Neural progenitor cell (in vitro differentiated cells): ENCODE data around the gene TNRC18. TPM values are rescaled to one million over a fixed set of nuclear protein-coding genes. Genes with fewer than 3 reads are reported as not detected.

ENCODE experiments used
- DNase-seq: peaks from one replicate; pipeline ENCODE4 v3.0.0-alpha.2; 2016; ENCODE audit warnings: low spot score
- H2AFZ ChIP-seq: fragments of 200-600 bp; sonication (generic); replicated peaks from 2 replicates; pipeline ENCODE4 v1.6.1; 2016; ENCODE audit warnings: antibody characterized with exemption
- H3F3A ChIP-seq: fragments of 200-600 bp; sonication (generic); 2 replicates; pipeline ENCODE4 v1.6.1; 2016; ENCODE audit warnings: antibody characterized with exemption, low read depth
- H3K27ac ChIP-seq: fragments of 200-600 bp; sonication (generic); 2 replicates; pipeline ENCODE4 v1.5.1; 2016; ENCODE audit warnings: mild to moderate bottlenecking
- H3K27me3 ChIP-seq: fragments of 200-600 bp; sonication (generic); 2 replicates; pipeline ENCODE4 v1.6.1; 2016; ENCODE audit warnings: mild to moderate bottlenecking, moderate library complexity
- H3K36me3 ChIP-seq: fragments of 200-600 bp; sonication (generic); 2 replicates; pipeline ENCODE4 v1.5.1; 2016
- H3K4me1 ChIP-seq: fragments of 200-600 bp; sonication (generic); 2 replicates; pipeline ENCODE4 v1.6.1; 2016; ENCODE audit warnings: mixed run types
- H3K4me2 ChIP-seq: fragments of 200-600 bp; sonication (generic); 2 replicates; pipeline ENCODE4 v1.6.1; 2016
- H3K4me3 ChIP-seq: fragments of 200-600 bp; sonication (generic); 2 replicates; pipeline ENCODE4 v1.5.1; 2016
- H3K79me2 ChIP-seq: fragments of 200-600 bp; sonication (generic); 2 replicates; pipeline ENCODE4 v1.6.1; 2016; ENCODE audit warnings: low read depth
- H3K9ac ChIP-seq: fragments of 200-600 bp; sonication (generic); 2 replicates; pipeline ENCODE4 v1.6.1; 2016
- H3K9me3 ChIP-seq: fragments of 200-600 bp; sonication (generic); 2 replicates; pipeline ENCODE4 v1.5.1; 2016; ENCODE audit warnings: low read depth
- H4K20me1 ChIP-seq: fragments of 200-600 bp; sonication (generic); 2 replicates; pipeline ENCODE4 v1.6.1; 2016; ENCODE audit warnings: low read depth
- H3K27ac Mint-ChIP-seq: 3 replicates; pipeline ENCODE4 v1.8.0; 2021; ENCODE audit warnings: mixed read lengths
- H3K27me3 Mint-ChIP-seq: 2 replicates; pipeline ENCODE4 v1.8.0; 2022; ENCODE audit warnings: low read depth, mild to moderate bottlenecking, inconsistent platforms, moderate library complexity, mixed read lengths; ENCODE audit not compliant: insufficient read depth
- H3K36me3 Mint-ChIP-seq: 3 replicates; pipeline ENCODE4 v1.8.0; 2021; ENCODE audit warnings: mixed read lengths
- H3K4me1 Mint-ChIP-seq: 3 replicates; pipeline ENCODE4 v1.8.0; 2021; ENCODE audit warnings: mixed read lengths
- H3K4me3 Mint-ChIP-seq: 3 replicates; pipeline ENCODE4 v1.8.0; 2021; ENCODE audit warnings: mild to moderate bottlenecking, moderate library complexity, mixed read lengths
- H3K9me3 Mint-ChIP-seq: 3 replicates; pipeline ENCODE4 v1.8.0; 2020; ENCODE audit warnings: mixed read lengths
- CTCF ChIP-seq: fragments of 200-600 bp; sonication (generic); IDR thresholded peaks from 2 replicates; pipeline ENCODE4 v1.5.1; 2017; ENCODE audit warnings: antibody characterized with exemption, mild to moderate bottlenecking
- EZH2 ChIP-seq: fragments of 200-600 bp; sonication (generic); IDR thresholded peaks from 2 replicates; pipeline ENCODE4 v1.6.1; 2017; ENCODE audit warnings: antibody characterized with exemption, mild to moderate bottlenecking, moderate library complexity
- EZH2phosphoT487 ChIP-seq: fragments of 200-600 bp; sonication (generic); IDR thresholded peaks from 2 replicates; pipeline ENCODE4 v1.6.1; 2017; ENCODE audit warnings: antibody characterized with exemption
- total RNA-seq: library from RNA; depleted of rRNA; stranded (reverse); fragments of >200 nt; gene quantifications from 2 replicates; pipeline ENCODE4 v1.2.3, GENCODE V29; 2015; ENCODE audit warnings: low replicate concordance

Gene TNRC18
- total RNA-seq, 1 donor from 2014 or later: 16.1 TPM

- Histone ChIP-seq H2AFZ (no peak overlapping the region), H3K4me2 (peak overlapping the region; percentile 29), H3K9ac (no peak overlapping the region), H3K4me1 (peaks cover 25% of the 10 kb centered on the region), H3K27me3 (peaks cover 46% of the 10 kb centered on the region), H3K4me3 (no peak overlapping the region), H3K79me2 (no peaks in the 10 kb centered on the region), H3K9me3 (no peaks in the 10 kb centered on the region), H3K36me3 (no peaks in the 10 kb centered on the region), H3F3A (peaks cover 14% of the 10 kb centered on the region), H3K27ac (no peak overlapping the region), H4K20me1 (peaks cover 70% of the 10 kb centered on the region)
- H3K27me3 Mint-ChIP-seq: peaks cover 8% of the 10 kb centered on the region
- TF ChIP-seq EZH2 (no peak), EZH2phosphoT487 (no peak), CTCF (no peak)
- no peak overlapping the region for H3K4me3 Mint-ChIP-seq
- no peak overlapping the region for H3K27ac Mint-ChIP-seq
- H3K4me1 Mint-ChIP-seq: peaks cover 40% of the 10 kb centered on the region
- DNase-seq: peak; percentile 37
- H3K36me3 Mint-ChIP-seq: peaks cover 42% of the 10 kb centered on the region
- H3K9me3 Mint-ChIP-seq: peaks cover 4% of the 10 kb centered on the region
Observed at GRCh38 chr7:5350600-5351385, 72.8 kb downstream of the TNRC18 start.

GRCh38 chr7:5350174-5350463 lies 73.5 kb downstream of the TNRC18 start:
- no peak overlapping the region for H2AFZ ChIP-seq
- H3K27me3 ChIP-seq: peaks cover 46% of the 10 kb centered on the region
- no peak overlapping the region for H3K27ac ChIP-seq
- peaks cover 42% of the 10 kb centered on the region for H3K36me3 Mint-ChIP-seq
- H3K27me3 Mint-ChIP-seq: peaks cover 9% of the 10 kb centered on the region
- H3K4me3 Mint-ChIP-seq: no peak overlapping the region
- H3K9me3 Mint-ChIP-seq: peaks cover 4% of the 10 kb centered on the region
- H3K4me2 ChIP-seq: no peak overlapping the region
- H3K4me1 Mint-ChIP-seq: peaks cover 39% of the 10 kb centered on the region
- no peak overlapping the region for H3K4me3 ChIP-seq
- no peaks in the 10 kb centered on the region for H3K9me3 ChIP-seq
- H3F3A ChIP-seq: peaks cover 14% of the 10 kb centered on the region
- no peaks in the 10 kb centered on the region for H3K36me3 ChIP-seq
- H3K4me1 ChIP-seq: peaks cover 25% of the 10 kb centered on the region
- no peaks in the 10 kb centered on the region for H3K79me2 ChIP-seq
- DNase-seq: no peak
- TF ChIP-seq CTCF (no peak), EZH2phosphoT487 (no peak), EZH2 (no peak)
- H3K27ac Mint-ChIP-seq: no peak overlapping the region
- peaks cover 64% of the 10 kb centered on the region for H4K20me1 ChIP-seq
- no peak overlapping the region for H3K9ac ChIP-seq

GRCh38 chr7:5349437-5350173 lies 74.0 kb downstream of the TNRC18 start:
- TF ChIP-seq CTCF (no peak), EZH2 (no peak), EZH2phosphoT487 (no peak)
- Histone ChIP-seq H2AFZ (no peak overlapping the region), H3K4me2 (no peak overlapping the region), H4K20me1 (peaks cover 58% of the 10 kb centered on the region), H3K4me1 (peaks cover 25% of the 10 kb centered on the region), H3K27ac (no peak overlapping the region), H3K4me3 (no peak overlapping the region), H3K9me3 (no peaks in the 10 kb centered on the region), H3K9ac (no peak overlapping the region), H3F3A (peaks cover 14% of the 10 kb centered on the region), H3K36me3 (no peaks in the 10 kb centered on the region), H3K27me3 (peaks cover 46% of the 10 kb centered on the region), H3K79me2 (no peaks in the 10 kb centered on the region)
- Mint-ChIP-seq H3K4me3 (peak overlapping the region; percentile 64), H3K4me1 (peaks cover 38% of the 10 kb centered on the region), H3K9me3 (peaks cover 7% of the 10 kb centered on the region), H3K27me3 (peaks cover 12% of the 10 kb centered on the region), H3K36me3 (peaks cover 43% of the 10 kb centered on the region), H3K27ac (peak overlapping the region; percentile 96)
- no peak for DNase-seq
